Left lung (tissue), 10 donors: ENCODE measurements around the gene PGA5. TPM values are rescaled to one million over a fixed set of nuclear protein-coding genes. Genes with fewer than 3 reads are reported as not detected.
"Not testable (repeated sequence)": the region's sequence is repeated elsewhere in the genome, so short reads cannot be mapped to it uniquely, and the experiment has no call there.

Experiments used
- ATAC-seq: fragments of 200-7000 bp; cut with Tn5 transposase; one replicate; pipeline ENCODE4 v1.9.1; 2020; ENCODE audit warnings: moderate library complexity
- DNase-seq, 4 donors: peaks; one replicate each; pipeline ENCODE4 v3.0.0-alpha.2; 2013 to 2020
- H3K27ac ChIP-seq, 2 donors: fragments of 200-600 bp; sonication (generic) in 1 of 2; one replicate each; pipeline versions ENCODE4 v1.5.0 to v1.8.0; 2020 to 2021
- H3K27me3 ChIP-seq, 2 donors: fragments of 200-600 bp; sonication (generic) in 1 of 2; one replicate each; pipeline versions ENCODE4 v1.5.0 to v1.8.0; 2020 to 2021
- H3K36me3 ChIP-seq, 2 donors: fragments of 200-600 bp; sonication (generic) in 1 of 2; one replicate each; pipeline versions ENCODE4 v1.5.0 to v1.8.0; 2020 to 2021
- H3K4me1 ChIP-seq, 2 donors: fragments of 200-600 bp; one replicate each; pipeline ENCODE4 v1.8.0; 2021
- H3K4me3 ChIP-seq, 2 donors: fragments of 200-600 bp; sonication (generic) in 1 of 2; one replicate each; pipeline versions ENCODE4 v1.5.0 to v1.8.0; 2020 to 2021; ENCODE audit warnings: mild to moderate bottlenecking in 1 of 2
- H3K9me3 ChIP-seq, 2 donors: fragments of 200-600 bp; sonication (generic) in 1 of 2; one replicate each; pipeline versions ENCODE4 v1.5.0 to v1.8.0; 2020 to 2021
- intact Hi-C, 2 donors: fragments of 100-400 bp; cut with DNase I; formaldehyde crosslinking; loops; one replicate each; pipeline versions ENCODE4 v1.11.2 to v1.14.2; 2022
- polyA plus RNA-seq, 6 donors: library from polyadenylated mRNA; unstranded; fragments of 120-200 nt; gene quantifications; one replicate each; pipeline ENCODE4 v1.2.1, GENCODE V29; 2013; ENCODE audit not compliant: insufficient read length in 6 of 6
- total RNA-seq, 2 donors: library from RNA; stranded (reverse); fragmentation: NEBNext Ultra II Directional; extraction: Animal tissue kit (Norgen Biotek cat#: 25700); gene quantifications; one replicate each; pipeline ENCODE4 v1.2.1, GENCODE V29; 2021
- donor health status: DM: no; HTN: yes; CAD: no.
- donor health status: DM: no; HTN: no; CAD: no.

PGA5 gene
- total and polyA plus RNA-seq, 8 donors, result 0.30 to 0.47 (median 0.42) TPM; not detected in 4

- ATAC-seq, H3K4me3 ChIP-seq, DNase-seq, H3K4me1 ChIP-seq, H3K27me3 ChIP-seq, H3K27ac ChIP-seq, H3K9me3 ChIP-seq, intact Hi-C loops, H3K36me3 ChIP-seq: not testable (repeated sequence)
Observed at GRCh38 chr11:61212202-61212601, 28.8 kb upstream of the PGA5 start.

DNA sequence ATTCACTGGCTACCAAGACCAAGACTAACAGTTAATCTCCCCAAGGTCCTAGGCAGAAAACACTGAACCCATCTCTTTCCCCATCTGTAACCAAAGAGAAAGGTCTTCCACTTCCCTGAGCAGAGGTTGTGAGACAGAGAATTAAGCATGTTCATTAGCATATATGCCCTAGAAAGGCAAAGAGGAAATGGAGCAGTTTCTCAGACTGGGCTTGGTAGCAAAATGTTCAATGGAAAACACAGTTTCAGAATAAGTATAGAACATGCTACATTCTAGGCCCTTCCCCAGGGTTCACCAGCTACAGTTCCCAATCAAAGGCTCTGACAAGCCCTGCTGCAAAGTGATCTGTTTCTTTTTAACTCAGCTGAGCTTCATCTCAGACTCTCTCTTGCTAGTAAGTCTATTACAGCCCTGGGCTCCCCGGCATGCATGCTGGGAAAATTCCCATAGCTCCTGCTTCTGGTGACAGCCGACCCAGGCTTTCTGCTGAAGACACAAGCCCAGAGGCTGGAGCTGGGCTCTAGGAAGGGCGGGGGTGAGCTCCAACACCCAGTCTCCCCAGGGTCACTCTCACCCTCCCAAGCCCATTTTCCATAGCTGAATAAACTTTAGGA, 27.2 kb upstream of the PGA5 start:
- DNase-seq, H3K4me1 ChIP-seq, H3K4me3 ChIP-seq, H3K27ac ChIP-seq, H3K36me3 ChIP-seq, ATAC-seq, H3K9me3 ChIP-seq, H3K27me3 ChIP-seq, intact Hi-C loops: not testable (repeated sequence)

- H3K9me3 ChIP-seq, H3K27ac ChIP-seq, H3K4me3 ChIP-seq, intact Hi-C loops, H3K36me3 ChIP-seq, H3K4me1 ChIP-seq, DNase-seq, H3K27me3 ChIP-seq, ATAC-seq: not testable (repeated sequence)
Observed at GRCh38 chr11:61218306-61218705, 22.7 kb upstream of the PGA5 start.

DNA sequence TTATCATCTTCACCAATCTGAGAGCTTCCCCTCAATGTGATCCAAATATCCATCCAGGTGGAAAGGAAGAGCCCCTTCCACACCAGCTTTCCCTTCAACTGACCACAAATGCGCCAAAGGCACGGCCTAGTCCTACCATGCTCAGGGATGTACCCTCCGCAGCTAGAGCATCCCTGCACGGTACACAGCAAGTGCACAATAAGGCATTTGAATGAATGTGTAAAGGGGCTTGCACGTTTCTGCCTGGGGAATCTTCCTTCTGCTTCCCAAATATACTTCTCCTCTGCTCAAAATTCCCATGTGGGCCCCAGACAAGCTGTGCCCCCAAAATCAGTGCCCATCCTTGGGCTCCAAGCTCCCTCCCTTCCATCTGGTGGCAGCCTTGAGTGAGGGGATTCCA, 22.0 kb upstream of the PGA5 start:
- DNase-seq, result peak in 1 of 4 donors; percentile 55
- H3K4me3 ChIP-seq, H3K27ac ChIP-seq, H3K4me1 ChIP-seq, H3K27me3 ChIP-seq, H3K36me3 ChIP-seq, ATAC-seq, intact Hi-C loops, H3K9me3 ChIP-seq: not testable (repeated sequence)

- intact Hi-C loops, ATAC-seq: not testable (repeated sequence)
Observed at GRCh38 chr11:61222047-61222446, 18.9 kb upstream of the PGA5 start, which contains the start of gene PGA4. Gene PGA4, plus strand, starts transcription at chr11:61222347. Its CDS starts 54 bp downstream, at chr11:61222401.

GRCh38 chr11:61222692-61223091, 18.3 kb upstream of the PGA5 start:
- H3K27ac ChIP-seq, H3K27me3 ChIP-seq, H3K4me1 ChIP-seq, DNase-seq, H3K4me3 ChIP-seq, intact Hi-C loops, H3K36me3 ChIP-seq, H3K9me3 ChIP-seq: not testable (repeated sequence)
- ATAC-seq, result peak; percentile 62

More at GRCh38 chr11:61222047-61222446, 18.9 kb upstream of the PGA5 start, which contains the start of gene PGA4:
- not testable (repeated sequence) for DNase-seq, H3K36me3 ChIP-seq, H3K9me3 ChIP-seq, H3K4me3 ChIP-seq, H3K27me3 ChIP-seq, H3K27ac ChIP-seq, H3K4me1 ChIP-seq

DNA sequence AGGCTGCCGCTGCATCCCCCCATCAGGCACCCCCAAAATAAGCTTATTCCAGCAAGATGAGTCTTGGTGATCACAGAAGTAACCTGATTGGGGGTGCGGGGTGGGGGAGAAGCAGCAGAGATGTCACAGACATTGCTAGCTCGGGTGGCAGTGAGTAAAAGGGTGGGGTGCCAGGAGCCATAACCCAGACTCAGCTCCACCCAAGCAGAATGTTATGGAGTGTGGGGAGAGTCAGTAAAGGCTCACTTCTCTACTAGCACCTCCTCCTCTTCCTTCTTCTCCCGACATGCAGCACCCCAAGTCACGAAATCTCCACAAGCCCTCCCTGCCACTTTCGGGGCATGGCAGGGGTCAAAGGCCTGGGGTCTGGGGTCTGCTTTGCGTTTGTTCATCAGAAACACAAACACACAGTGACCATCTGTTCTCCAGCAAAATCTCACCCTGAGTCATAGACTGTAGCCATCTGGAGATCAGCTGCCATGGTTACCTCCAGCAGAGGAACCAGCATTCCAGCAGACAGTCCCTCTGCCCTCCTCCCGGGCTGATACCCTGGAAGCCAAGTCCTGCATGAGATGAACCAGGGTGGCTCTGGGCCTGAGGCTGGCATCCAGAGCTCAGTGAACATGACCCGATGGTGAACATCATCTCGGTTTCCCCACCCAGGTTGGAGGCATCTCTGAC, 14.4 kb upstream of the PGA5 start:
- DNase-seq, H3K4me1 ChIP-seq, H3K27ac ChIP-seq, H3K9me3 ChIP-seq, H3K27me3 ChIP-seq, H3K4me3 ChIP-seq, ATAC-seq, H3K36me3 ChIP-seq, intact Hi-C loops: not testable (repeated sequence)

DNA sequence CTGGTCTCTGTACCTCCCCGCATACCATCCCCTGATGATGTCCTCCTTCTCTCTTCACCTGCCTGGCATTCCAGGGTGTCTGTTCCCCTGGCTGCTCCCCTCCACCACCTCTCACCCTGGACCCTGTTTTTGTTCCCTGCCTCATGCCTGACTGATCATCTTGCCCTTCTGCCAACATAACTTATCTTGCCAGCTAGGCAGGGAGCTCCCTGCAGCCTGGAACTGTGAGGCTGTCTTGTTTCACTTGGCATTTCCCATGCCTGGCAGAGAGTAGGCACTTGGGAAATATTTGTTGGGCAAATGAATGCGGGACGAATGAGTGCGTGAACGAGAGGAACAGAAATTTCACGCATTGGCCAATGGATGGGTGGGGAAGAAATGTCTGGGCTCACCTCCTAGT, 11.5 kb upstream of the PGA5 start:
- DNase-seq, H3K27ac ChIP-seq, intact Hi-C loops, H3K36me3 ChIP-seq, H3K4me1 ChIP-seq, H3K27me3 ChIP-seq, ATAC-seq, H3K9me3 ChIP-seq, H3K4me3 ChIP-seq: not testable (repeated sequence)

DNA sequence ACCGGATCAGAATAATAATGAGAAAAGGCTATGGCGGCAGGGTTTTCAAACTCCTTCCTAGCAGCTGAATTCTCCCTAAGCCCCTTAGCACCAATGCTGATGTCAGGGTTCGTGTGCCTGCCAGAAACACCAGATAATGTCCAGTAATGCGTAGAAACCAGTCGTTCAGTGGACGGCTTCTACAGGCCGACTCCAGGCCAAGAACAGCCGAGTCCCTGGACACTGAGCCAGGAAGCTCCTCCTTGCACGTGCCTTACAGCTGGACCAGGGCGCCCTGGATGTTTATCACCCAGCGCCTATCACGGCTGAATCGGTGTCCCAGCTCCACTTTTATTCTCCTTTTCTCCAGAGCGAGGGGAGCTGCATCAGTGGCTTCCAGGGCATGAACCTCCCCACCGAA, 9.9 kb upstream of the PGA5 start:
- H3K4me3 ChIP-seq, H3K4me1 ChIP-seq, H3K36me3 ChIP-seq, DNase-seq, intact Hi-C loops, H3K9me3 ChIP-seq, H3K27me3 ChIP-seq, H3K27ac ChIP-seq, ATAC-seq: not testable (repeated sequence)

DNA sequence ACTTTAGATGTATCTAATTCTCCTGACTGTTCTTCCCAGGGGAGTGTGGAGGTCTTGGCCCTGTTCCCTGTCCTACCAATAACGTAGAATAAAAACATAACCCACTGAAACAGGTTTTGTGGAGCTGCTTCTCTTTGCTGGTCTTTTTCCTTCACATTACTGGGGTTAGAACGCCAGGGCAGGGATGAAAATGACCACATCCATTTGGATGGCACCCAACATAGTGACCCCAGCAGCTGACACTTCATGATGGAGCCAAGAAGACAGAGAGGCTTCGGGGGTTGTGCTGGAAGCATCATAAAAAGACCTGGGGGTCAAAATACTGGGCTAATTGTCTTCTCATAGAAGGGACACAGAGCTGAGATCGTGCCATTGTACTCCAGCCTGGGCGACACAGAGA, 9.4 kb upstream of the PGA5 start:
- H3K4me3 ChIP-seq, H3K27me3 ChIP-seq, H3K4me1 ChIP-seq, H3K27ac ChIP-seq, intact Hi-C loops, H3K9me3 ChIP-seq, ATAC-seq, H3K36me3 ChIP-seq, DNase-seq: not testable (repeated sequence)

DNA sequence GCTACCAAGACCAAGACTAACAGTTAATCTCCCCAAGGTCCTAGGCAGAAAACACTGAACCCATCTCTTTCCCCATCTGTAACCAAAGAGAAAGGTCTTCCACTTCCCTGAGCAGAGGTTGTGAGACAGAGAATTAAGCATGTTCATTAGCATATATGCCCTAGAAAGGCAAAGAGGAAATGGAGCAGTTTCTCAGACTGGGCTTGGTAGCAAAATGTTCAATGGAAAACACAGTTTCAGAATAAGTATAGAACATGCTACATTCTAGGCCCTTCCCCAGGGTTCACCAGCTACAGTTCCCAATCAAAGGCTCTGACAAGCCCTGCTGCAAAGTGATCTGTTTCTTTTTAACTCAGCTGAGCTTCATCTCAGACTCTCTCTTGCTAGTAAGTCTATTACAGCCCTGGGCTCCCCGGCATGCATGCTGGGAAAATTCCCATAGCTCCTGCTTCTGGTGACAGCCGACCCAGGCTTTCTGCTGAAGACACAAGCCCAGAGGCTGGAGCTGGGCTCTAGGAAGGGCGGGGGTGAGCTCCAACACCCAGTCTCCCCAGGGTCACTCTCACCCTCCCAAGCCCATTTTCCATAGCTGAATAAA, 8.3 kb upstream of the PGA5 start:
- H3K4me3 ChIP-seq, ATAC-seq, intact Hi-C loops, H3K4me1 ChIP-seq, DNase-seq, H3K27ac ChIP-seq, H3K9me3 ChIP-seq, H3K27me3 ChIP-seq, H3K36me3 ChIP-seq: not testable (repeated sequence)

GRCh38 chr11:61237130-61237529, 3.8 kb upstream of the PGA5 start:
- DNase-seq, H3K4me3 ChIP-seq, H3K27me3 ChIP-seq, H3K4me1 ChIP-seq, H3K27ac ChIP-seq, H3K36me3 ChIP-seq, ATAC-seq, intact Hi-C loops, H3K9me3 ChIP-seq: not testable (repeated sequence)

- intact Hi-C loops, ATAC-seq, H3K27ac ChIP-seq: not testable (repeated sequence)
Observed at GRCh38 chr11:61240288-61240687, 687 bp upstream of the PGA5 start.

More at GRCh38 chr11:61240288-61240687, 687 bp upstream of the PGA5 start:
- H3K36me3 ChIP-seq, H3K4me1 ChIP-seq, H3K4me3 ChIP-seq, H3K9me3 ChIP-seq, H3K27me3 ChIP-seq: not testable (repeated sequence)
- peak in 1 of 4 donors; percentile 32 for DNase-seq
